CD4-positive, alpha-beta T cell (primary cell): ENCODE measurements around the gene RASAL2. TPM values are rescaled to one million over a fixed set of nuclear protein-coding genes. Genes with fewer than 3 reads are reported as not detected.

Experiments used
- ATAC-seq: fragments of 200-7000 bp; cut with Tn5 transposase; one replicate; pipeline ENCODE4 v1.10.0; 2022; ENCODE audit warnings: mild to moderate bottlenecking; ENCODE audit not compliant: poor library complexity
- CTCF ChIA-PET: fragments of 350-600 bp; sonication (Branson Sonifier 250); formaldehyde crosslinking; loops from one replicate; lab custom pipeline; 2021; ENCODE audit warnings: antibody characterized with exemption, inconsistent platforms; lab: Charles Lee
- POLR2A ChIA-PET: fragments of 350-600 bp; sonication (Branson Sonifier 250); formaldehyde crosslinking; loops from one replicate; lab custom pipeline; 2021; ENCODE audit warnings: antibody characterized with exemption, inconsistent platforms; lab: Charles Lee
- DNase-seq, 14 experiments: peaks; one replicate each; pipeline ENCODE4 v3.0.0-alpha.2; 2013 to 2020; ENCODE audit warnings: mixed read lengths in 2 of 14
- H3K27ac ChIP-seq, 2 donors: one replicate each; pipeline versions ENCODE4 v1.5.1 to v1.7.0; 2013; ENCODE audit warnings: low read length in 2 of 2, low read depth in 1 of 2, mild to moderate bottlenecking in 1 of 2
- H3K27me3 ChIP-seq, 2 experiments: 1 replicate in 1 of 2; 2 replicates in 1 of 2; pipeline versions ENCODE4 v1.6.1 to v1.7.0; 2013; ENCODE audit warnings: low read length in 2 of 2, control low read depth in 1 of 2, mild to moderate bottlenecking in 1 of 2, moderate library complexity in 1 of 2; ENCODE audit not compliant: insufficient read depth in 2 of 2, control insufficient read depth in 1 of 2
- H3K36me3 ChIP-seq: one replicate; pipeline ENCODE4 v1.6.1; 2013; ENCODE audit warnings: low read length, control low read depth; ENCODE audit not compliant: insufficient read depth
- H3K4me1 ChIP-seq: one replicate; pipeline ENCODE4 v1.6.1; 2013; ENCODE audit warnings: low read length, control low read depth; ENCODE audit not compliant: insufficient read depth
- H3K4me3 ChIP-seq: one replicate; pipeline ENCODE4 v1.5.1; 2013; ENCODE audit warnings: mild to moderate bottlenecking, low read length, moderate library complexity
- H3K9me3 ChIP-seq, 2 experiments: 1 replicate in 1 of 2; 2 replicates in 1 of 2; pipeline versions ENCODE4 v1.6.1 to v1.7.0; 2013; ENCODE audit warnings: low read length in 2 of 2, mild to moderate bottlenecking in 2 of 2, control low read depth in 1 of 2, moderate library complexity in 1 of 2; ENCODE audit not compliant: control insufficient read depth in 1 of 2, insufficient read depth in 1 of 2
- H3K27ac Mint-ChIP-seq: one replicate; pipeline ENCODE4 v1.8.0; 2020; ENCODE audit warnings: mixed read lengths
- H3K27me3 Mint-ChIP-seq: one replicate; pipeline ENCODE4 v1.8.0; 2021; ENCODE audit warnings: mixed read lengths
- H3K36me3 Mint-ChIP-seq: one replicate; pipeline ENCODE4 v1.8.0; 2021; ENCODE audit warnings: low read depth, mixed read lengths
- H3K4me1 Mint-ChIP-seq: one replicate; pipeline ENCODE4 v1.8.0; 2021; ENCODE audit warnings: low read depth, mixed read lengths
- H3K4me3 Mint-ChIP-seq: one replicate; pipeline ENCODE4 v1.8.0; 2020; ENCODE audit warnings: mild to moderate bottlenecking, mixed read lengths
- H3K9me3 Mint-ChIP-seq: one replicate; pipeline ENCODE4 v1.8.0; 2020; ENCODE audit warnings: mixed read lengths
- CTCF ChIP-seq: fragments of 200-600 bp; IDR thresholded peaks from one replicate; pipeline ENCODE4 v1.8.0; 2022; ENCODE audit warnings: antibody characterized with exemption, mild to moderate bottlenecking
- intact Hi-C, 2 experiments: fragments of 100-400 bp; cut with DNase I in 1 of 2; cut with micrococcal nuclease in 1 of 2; formaldehyde crosslinking; loops; one replicate each; pipeline versions ENCODE4 v1.15.1 to v1.9.0; 2023 to 2025; cut with DNase I, micrococcal nuclease
- total RNA-seq, 174 experiments: library from RNA in 2 of 174; stranded (reverse) in 2 of 174; gene quantifications; one replicate each; pipeline ENCODE4 v1.2.3 and lab custom pipeline; 2021 to 2026

Gene RASAL2
- total RNA-seq, 2 experiments from 2014 or later = 0.03 TPM; not detected in 1

GRCh38 chr1:178146436-178146835 lies 52.5 kb downstream of the RASAL2 start:
- Mint-ChIP-seq H3K4me1 (no peaks in the 10 kb centered on the region), H3K27me3 (no peaks in the 10 kb centered on the region), H3K4me3 (no peak overlapping the region), H3K27ac (no peak overlapping the region), H3K36me3 (no peaks in the 10 kb centered on the region), H3K9me3 (peaks cover 10% of the 10 kb centered on the region)
- TF ChIP-seq CTCF = no peak
- POLR2A ChIA-PET = no interaction called here
- H3K27me3 ChIP-seq = no peaks in the 10 kb centered on the region
- no peaks in the 10 kb centered on the region for H3K9me3 ChIP-seq
- no peaks in the 10 kb centered on the region for H3K4me1 ChIP-seq
- no peak for DNase-seq
- no peaks in the 10 kb centered on the region for H3K36me3 ChIP-seq
- CTCF ChIA-PET = interaction anchor here (0.9 kb wide), 1 partner anchor 11 kb away, joined by 3 read pairs; no protein-coding TSS in a partner anchor
- no peak for ATAC-seq
- intact Hi-C loops = no loop called here
- no peak overlapping the region for H3K27ac ChIP-seq
- no peak overlapping the region for H3K4me3 ChIP-seq

DNA sequence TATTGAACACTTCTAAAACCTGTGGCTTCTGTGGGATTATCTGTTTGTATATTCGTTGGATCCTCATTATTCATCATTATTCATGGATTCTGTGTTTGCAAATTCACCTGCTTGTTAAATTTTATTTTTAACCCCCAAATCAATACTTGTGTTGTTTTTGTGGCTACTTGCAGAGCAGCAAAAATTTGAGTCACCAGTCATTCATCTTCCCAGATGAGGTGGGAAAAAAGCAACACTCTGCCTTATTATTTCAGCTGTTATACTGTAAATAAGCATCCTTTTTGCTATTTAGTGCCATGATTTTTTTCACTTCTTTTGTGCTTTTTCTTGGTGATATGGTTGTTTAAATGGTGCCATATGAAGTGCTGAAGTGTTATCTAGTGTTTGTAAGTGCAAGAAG lies 56.7 kb downstream of the RASAL2 start:
- Histone ChIP-seq H3K36me3 (no peaks in the 10 kb centered on the region), H3K4me1 (no peaks in the 10 kb centered on the region), H3K4me3 (no peak overlapping the region), H3K9me3 (no peaks in the 10 kb centered on the region), H3K27ac (no peak overlapping the region), H3K27me3 (no peaks in the 10 kb centered on the region)
- ATAC-seq = no peak
- TF ChIP-seq CTCF = no peak
- Mint-ChIP-seq H3K27ac (no peak overlapping the region), H3K36me3 (no peaks in the 10 kb centered on the region), H3K4me1 (no peaks in the 10 kb centered on the region), H3K27me3 (no peaks in the 10 kb centered on the region), H3K9me3 (peaks cover 2% of the 10 kb centered on the region), H3K4me3 (no peak overlapping the region)
- DNase-seq = no peak
- CTCF ChIA-PET = no interaction called here
- intact Hi-C loops = no loop called here
- POLR2A ChIA-PET = no interaction called here

DNA sequence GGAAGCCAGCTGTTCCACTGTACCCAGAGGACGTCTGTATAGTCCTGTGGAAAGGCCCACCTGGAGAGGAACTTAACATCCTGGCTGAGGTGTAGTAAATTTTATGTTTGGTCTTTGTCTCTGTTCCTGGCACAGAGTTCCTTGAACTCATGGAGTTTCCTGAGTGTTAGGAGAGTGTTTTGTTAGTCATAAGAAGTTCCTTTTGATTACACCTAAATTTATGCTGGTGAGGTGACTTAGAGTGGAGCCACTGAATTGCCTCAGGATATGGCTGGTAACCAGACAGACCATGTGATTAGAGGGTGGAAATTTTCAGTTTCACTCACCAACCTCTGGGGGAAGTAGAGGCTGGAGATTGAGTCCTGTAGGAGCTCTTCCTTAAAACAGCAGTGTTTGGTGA lies 57.9 kb downstream of the RASAL2 start:
- no peak for TF ChIP-seq CTCF
- Histone ChIP-seq H3K27me3 (no peaks in the 10 kb centered on the region), H3K9me3 (no peaks in the 10 kb centered on the region), H3K4me1 (no peaks in the 10 kb centered on the region), H3K27ac (no peak overlapping the region), H3K4me3 (no peak overlapping the region), H3K36me3 (no peaks in the 10 kb centered on the region)
- ATAC-seq (no peak), DNase-seq (no peak)
- intact Hi-C loops = no loop called here
- ChIA-PET POLR2A (no interaction called here), CTCF (no interaction called here)
- no peaks in the 10 kb centered on the region for H3K27me3 Mint-ChIP-seq
- no peak overlapping the region for H3K27ac Mint-ChIP-seq
- H3K9me3 Mint-ChIP-seq = peaks cover 2% of the 10 kb centered on the region
- no peaks in the 10 kb centered on the region for H3K4me1 Mint-ChIP-seq
- H3K36me3 Mint-ChIP-seq = no peaks in the 10 kb centered on the region
- H3K4me3 Mint-ChIP-seq = no peak overlapping the region
